ENCODE results near the gene UVSSA. TPM values are rescaled to one million over a fixed set of nuclear protein-coding genes. Genes with fewer than 3 reads are reported as not detected.

The UVSSA gene
- total and polyA plus RNA-seq, 2 donors (not counting 1 experiment from before 2014, with no cell fraction given): 4.6 to 7.6 TPM

GRCh38 chr4:1362046-1362445 is 15.0 kb downstream of the UVSSA start:
- Histone ChIP-seq H2AFZ (ENCODE audit: low read length) (no peak overlapping the region), H3K27ac (ENCODE audit: insufficient read depth, low read length) (no peak overlapping the region), H3K9ac (ENCODE audit: insufficient read depth, low read length) (no peak overlapping the region), H3K4me1 (ENCODE audit: control insufficient read depth, extremely low read depth, insufficient read depth, low read length) (no peaks in the 10 kb centered on the region), H3K27me3 (ENCODE audit: control insufficient read depth, insufficient read depth, low read length) (no peaks in the 10 kb centered on the region), H3K79me2 (ENCODE audit: control insufficient read depth, insufficient read depth, low read length) (no peaks in the 10 kb centered on the region), H4K20me1 (ENCODE audit: control insufficient read depth, extremely low read depth, insufficient read depth, low read length) (no peaks in the 10 kb centered on the region), H3K4me3 (replicated peaks in 1 of 4; ENCODE audit: control extremely low read depth in 1 of 4, insufficient read depth in 1 of 4, low read depth in 3 of 4, low read length in 4 of 4) (no peak overlapping the region), H3K4me2 (ENCODE audit: extremely low read depth, insufficient read depth, low read length) (no peak overlapping the region), H3K36me3 (ENCODE audit: control insufficient read depth, insufficient read depth, low read length) (peaks cover 8% of the 10 kb centered on the region), H3K9me3 (ENCODE audit: control insufficient read depth, insufficient read depth, low read depth, low read length) (no peaks in the 10 kb centered on the region)
- no peak for TF ChIP-seq CTCF (conservative IDR thresholded peaks at IDR 0.05 in 1 of 2, IDR thresholded peaks at IDR 0.05 in 1 of 2; ENCODE audit: low read depth in 1 of 2, low read length in 2 of 2)
- no peak for TF ChIP-seq EZH2 (IDR thresholded peaks at IDR 0.05; ENCODE audit: low read length, missing control alignments)
- DNase-seq (ENCODE audit: low read depth in 2 of 2): no peak

GRCh38 chr4:1362521-1362920 is 15.5 kb downstream of the UVSSA start:
- no peak overlapping the region for H3K27ac ChIP-seq (ENCODE audit: insufficient read depth, low read length)
- no peak overlapping the region for H3K4me3 ChIP-seq (replicated peaks in 1 of 4; ENCODE audit: control extremely low read depth in 1 of 4, insufficient read depth in 1 of 4, low read depth in 3 of 4, low read length in 4 of 4)
- no peak for TF ChIP-seq CTCF (conservative IDR thresholded peaks at IDR 0.05 in 1 of 2, IDR thresholded peaks at IDR 0.05 in 1 of 2; ENCODE audit: low read depth in 1 of 2, low read length in 2 of 2)
- no peak for TF ChIP-seq EZH2 (IDR thresholded peaks at IDR 0.05; ENCODE audit: low read length, missing control alignments)
- DNase-seq (ENCODE audit: low read depth in 2 of 2): no peak
- H3K79me2 ChIP-seq (ENCODE audit: control insufficient read depth, insufficient read depth, low read length): no peaks in the 10 kb centered on the region
- H3K4me1 ChIP-seq (ENCODE audit: control insufficient read depth, extremely low read depth, insufficient read depth, low read length): no peaks in the 10 kb centered on the region
- H3K36me3 ChIP-seq (ENCODE audit: control insufficient read depth, insufficient read depth, low read length): peaks cover 9% of the 10 kb centered on the region
- no peaks in the 10 kb centered on the region for H4K20me1 ChIP-seq (ENCODE audit: control insufficient read depth, extremely low read depth, insufficient read depth, low read length)
- H3K4me2 ChIP-seq (ENCODE audit: extremely low read depth, insufficient read depth, low read length): no peak overlapping the region
- H3K9me3 ChIP-seq (ENCODE audit: control insufficient read depth, insufficient read depth, low read depth, low read length): no peaks in the 10 kb centered on the region
- no peak overlapping the region for H3K9ac ChIP-seq (ENCODE audit: insufficient read depth, low read length)
- H2AFZ ChIP-seq (ENCODE audit: low read length): no peak overlapping the region
- no peaks in the 10 kb centered on the region for H3K27me3 ChIP-seq (ENCODE audit: control insufficient read depth, insufficient read depth, low read length)

GRCh38 chr4:1363513-1363912 is 16.5 kb downstream of the UVSSA start:
- H3K9ac ChIP-seq (ENCODE audit: insufficient read depth, low read length): no peak overlapping the region
- H3K4me2 ChIP-seq (ENCODE audit: extremely low read depth, insufficient read depth, low read length): no peak overlapping the region
- no peak overlapping the region for H2AFZ ChIP-seq (ENCODE audit: low read length)
- no peak overlapping the region for H3K4me3 ChIP-seq (replicated peaks in 1 of 4; ENCODE audit: control extremely low read depth in 1 of 4, insufficient read depth in 1 of 4, low read depth in 3 of 4, low read length in 4 of 4)
- H3K9me3 ChIP-seq (ENCODE audit: control insufficient read depth, insufficient read depth, low read depth, low read length): no peaks in the 10 kb centered on the region
- no peak for DNase-seq (ENCODE audit: low read depth in 2 of 2)
- TF ChIP-seq EZH2 (IDR thresholded peaks at IDR 0.05; ENCODE audit: low read length, missing control alignments) (no peak), CTCF (conservative IDR thresholded peaks at IDR 0.05 in 1 of 2, IDR thresholded peaks at IDR 0.05 in 1 of 2; ENCODE audit: low read depth in 1 of 2, low read length in 2 of 2) (no peak)
- no peaks in the 10 kb centered on the region for H3K4me1 ChIP-seq (ENCODE audit: control insufficient read depth, extremely low read depth, insufficient read depth, low read length)
- H3K27me3 ChIP-seq (ENCODE audit: control insufficient read depth, insufficient read depth, low read length): no peaks in the 10 kb centered on the region
- H3K36me3 ChIP-seq (ENCODE audit: control insufficient read depth, insufficient read depth, low read length): peaks cover 3% of the 10 kb centered on the region
- no peak overlapping the region for H3K27ac ChIP-seq (ENCODE audit: insufficient read depth, low read length)
- no peaks in the 10 kb centered on the region for H3K79me2 ChIP-seq (ENCODE audit: control insufficient read depth, insufficient read depth, low read length)
- H4K20me1 ChIP-seq (ENCODE audit: control insufficient read depth, extremely low read depth, insufficient read depth, low read length): no peaks in the 10 kb centered on the region

Data from fibroblast of lung (primary cell).